GM12878 (cell line): Measurements from ENCODE around the gene NECAB3. TPM values are rescaled to one million over a fixed set of nuclear protein-coding genes. Genes with fewer than 3 reads are reported as not detected.

Source experiments
- CEBPZ ChIP-seq: fragments of 150-350 bp; IDR thresholded peaks from 2 replicates; pipeline ENCODE4 v1.6.1; 2016; ENCODE audit warnings: low read depth, low read length
- CTCF ChIP-seq, 3 experiments: IDR thresholded peaks in 2 of 3; conservative IDR thresholded peaks in 1 of 3; 2 replicates each; pipeline ENCODE4 v1.5.1; 2011; ENCODE audit warnings: low read depth in 3 of 3, low read length in 3 of 3, mild to moderate bottlenecking in 3 of 3, control low read depth in 2 of 3, moderate library complexity in 2 of 3, inconsistent platforms in 1 of 3, mixed read lengths in 1 of 3; ENCODE audit not compliant: control insufficient read depth in 2 of 3, insufficient read depth in 1 of 3; ENCODE audit errors: extremely low read depth in 1 of 3
- IKZF1 ChIP-seq: fragments of 450-650 bp; conservative IDR thresholded peaks from 2 replicates; pipeline ENCODE4 v1.6.1; 2017; ENCODE audit warnings: antibody characterized with exemption, mild to moderate bottlenecking
- NR2C2 ChIP-seq: IDR thresholded peaks from 2 replicates; pipeline ENCODE4 v1.6.1; 2011; ENCODE audit warnings: borderline replicate concordance, low read depth; ENCODE audit not compliant: control insufficient read depth, insufficient read length
- PBX3 ChIP-seq: IDR thresholded peaks from 2 replicates; pipeline ENCODE4 v1.6.1; 2011; ENCODE audit warnings: mild to moderate bottlenecking, low read depth, low read length, moderate library complexity; ENCODE audit not compliant: insufficient replicate concordance
- polyA plus RNA-seq, 11 experiments: library from polyadenylated mRNA; depleted of rRNA in 4 of 11; unstranded in 6 of 11; stranded (reverse) in 5 of 11; fragments of >200 nt; fragmentation: Nextera tagmentation in 4 of 11; fragmentation: Illumina TruSeq in 1 of 11; extraction: Ambion mirVana in 4 of 11; extraction: Trizol in 1 of 11; gene quantifications; 1 replicate in 1 of 11; 2 replicates in 10 of 11; pipeline versions ENCODE4 v1.2.1 to v1.2.3, GENCODE V29; 2011 to 2016; ENCODE audit warnings: inconsistent platforms in 2 of 11, missing spikeins in 2 of 11, low read depth in 1 of 11
- total RNA-seq, 4 experiments: library from RNA; depleted of rRNA in 3 of 4; stranded (reverse); fragments of >200 nt in 3 of 4; fragmentation: Illumina TruSeq in 1 of 4; extraction: Trizol in 1 of 4; gene quantifications; 2 replicates each; pipeline versions ENCODE4 v1.2.1 to v1.2.3, GENCODE V29; 2013 to 2021

The NECAB3 gene
- total and polyA plus RNA-seq, 10 of the 15 experiments (the other 5 are each of a cell fraction or from before 2014, with no cell fraction given) = 0.21 to 17.0 (median 7.2) TPM

GRCh38 chr20:33667676-33668465, 6.4 kb downstream of the NECAB3 start (continued):
- no peak for TF ChIP-seq CEBPZ
- peak; percentile 92 to 99 (median 96); a peak in 5 of 6 replicates for TF ChIP-seq CTCF (IDR thresholded peaks at IDR 0.05 in 2 of 3, conservative IDR thresholded peaks at IDR 0.05 in 1 of 3; ENCODE audit: control insufficient read depth in 2 of 3, extremely low read depth in 1 of 3, insufficient read depth in 1 of 3, low read depth in 3 of 3, low read length in 3 of 3)
- peak; percentile 63; the same call in 1 of the 2 replicates for TF ChIP-seq IKZF1
- no peak for TF ChIP-seq NR2C2
- no peak for TF ChIP-seq PBX3
